SK-N-SH treated with all-trans-retinoic acid at 6 μM for 48 hours (cell line): ENCODE measurements around the gene MYOM1.

Experiments used
- ATAC-seq: fragments of 200-7000 bp; cut with Tn5 transposase; 3 replicates; pipeline ENCODE4 v1.9.1; 2020; ENCODE audit warnings: mild to moderate bottlenecking, moderate library complexity
- ARNTL ChIP-seq: fragments of 450-650 bp; formaldehyde crosslinking; IDR thresholded peaks from 2 replicates; pipeline ENCODE4 v1.5.0; 2020; ENCODE audit warnings: low read depth, mild to moderate bottlenecking, moderate library complexity, borderline replicate concordance
- BACH2 ChIP-seq: fragments of 250-450 bp; sonication (Bioruptor Pico); IDR thresholded peaks from 2 replicates; pipeline ENCODE4 v1.9.0; 2021; ENCODE audit warnings: mild to moderate bottlenecking, borderline replicate concordance
- ESRRG ChIP-seq: fragments of 250-450 bp; sonication (Bioruptor Pico); IDR thresholded peaks from 2 replicates; pipeline ENCODE4 v1.6.1; 2021; ENCODE audit warnings: mild to moderate bottlenecking
- GLIS3 ChIP-seq: fragments of 250-450 bp; sonication (Bioruptor Pico); IDR thresholded peaks from 2 replicates; pipeline ENCODE4 v1.5.0; 2020; ENCODE audit warnings: mild to moderate bottlenecking, moderate library complexity
- ISL1 ChIP-seq: fragments of 250-450 bp; sonication (Bioruptor Pico); IDR thresholded peaks from 2 replicates; pipeline ENCODE4 v2.1.2; 2022; ENCODE audit warnings: mild to moderate bottlenecking, moderate library complexity
- OSR1 ChIP-seq: fragments of 250-450 bp; sonication (Bioruptor Pico); IDR thresholded peaks from 2 replicates; pipeline ENCODE4 v1.8.0; 2022; ENCODE audit warnings: moderate library complexity, mild to moderate bottlenecking, inconsistent platforms
- PPARA ChIP-seq: fragments of 250-450 bp; sonication (Bioruptor Pico); IDR thresholded peaks from 2 replicates; pipeline ENCODE4 v1.5.0; 2020; ENCODE audit warnings: mild to moderate bottlenecking, borderline replicate concordance
- RARB ChIP-seq: fragments of 250-450 bp; sonication (Bioruptor Pico); IDR thresholded peaks from 2 replicates; pipeline ENCODE4 v1.8.0; 2021; ENCODE audit warnings: mild to moderate bottlenecking, moderate library complexity
- SNAI2 ChIP-seq: fragments of 250-450 bp; sonication (Bioruptor Pico); IDR thresholded peaks from 2 replicates; pipeline ENCODE4 v1.5.0; 2020; ENCODE audit warnings: mild to moderate bottlenecking, moderate library complexity
- TCF4 ChIP-seq: fragments of 250-450 bp; sonication (Bioruptor Pico); IDR thresholded peaks from 2 replicates; pipeline ENCODE4 v1.8.0; 2021; ENCODE audit warnings: mild to moderate bottlenecking, moderate library complexity, borderline replicate concordance
- TOX ChIP-seq: fragments of 250-450 bp; sonication (Bioruptor Pico); IDR thresholded peaks from 2 replicates; pipeline ENCODE4 v1.8.0; 2021; ENCODE audit warnings: mild to moderate bottlenecking, moderate library complexity, borderline replicate concordance
- ZC3H10 ChIP-seq: fragments of 250-450 bp; sonication (Bioruptor Pico); IDR thresholded peaks from 2 replicates; pipeline ENCODE4 v1.5.1; 2021; ENCODE audit warnings: mild to moderate bottlenecking, moderate library complexity
- ZFP3 ChIP-seq: fragments of 250-450 bp; sonication (Bioruptor Pico); IDR thresholded peaks from 2 replicates; pipeline ENCODE4 v1.5.0; 2020; ENCODE audit warnings: mild to moderate bottlenecking, moderate library complexity
- ZFP30 ChIP-seq: fragments of 450-650 bp; formaldehyde crosslinking; IDR thresholded peaks from 2 replicates; pipeline ENCODE4 v1.5.0; 2022; ENCODE audit warnings: mild to moderate bottlenecking, moderate library complexity
- ZNF565 ChIP-seq: fragments of 450-650 bp; formaldehyde crosslinking; conservative IDR thresholded peaks from 2 replicates; pipeline ENCODE4 v1.5.0; 2020; ENCODE audit warnings: low read depth, mild to moderate bottlenecking, moderate library complexity
- ZNF70 ChIP-seq: fragments of 450-650 bp; formaldehyde crosslinking; IDR thresholded peaks from 2 replicates; pipeline ENCODE4 v1.5.0; 2020; ENCODE audit warnings: mild to moderate bottlenecking, moderate library complexity
- ZNF8 ChIP-seq: fragments of 450-650 bp; formaldehyde crosslinking; IDR thresholded peaks from 2 replicates; pipeline ENCODE4 v1.5.0; 2020; ENCODE audit warnings: mild to moderate bottlenecking, moderate library complexity
- TF ChIP-seq, protein P1 (sequence below): fragments of 250-450 bp; sonication (Bioruptor Pico); IDR thresholded peaks from 2 replicates; pipeline ENCODE4 v1.8.0; 2020; ENCODE audit warnings: mild to moderate bottlenecking, moderate library complexity, borderline replicate concordance
- TF ChIP-seq, protein P2 (sequence below): fragments of 250-450 bp; sonication (Bioruptor Pico); IDR thresholded peaks from 2 replicates; pipeline ENCODE4 v1.5.1; 2021; ENCODE audit warnings: mild to moderate bottlenecking, moderate library complexity
- TF ChIP-seq, protein P3 (sequence below): fragments of 250-450 bp; sonication (Bioruptor Pico); IDR thresholded peaks from 2 replicates; pipeline ENCODE4 v1.5.0; 2020; ENCODE audit warnings: mild to moderate bottlenecking, moderate library complexity
- TF ChIP-seq, protein P4 (sequence below): fragments of 250-450 bp; sonication (Bioruptor Pico); IDR thresholded peaks from 2 replicates; pipeline ENCODE4 v1.8.0; 2021; ENCODE audit warnings: low read depth, mild to moderate bottlenecking, moderate library complexity, borderline replicate concordance
- TF ChIP-seq, protein P5 (sequence below): fragments of 250-450 bp; sonication (Bioruptor Pico); IDR thresholded peaks from 2 replicates; pipeline ENCODE4 v1.5.1; 2020; ENCODE audit warnings: low read depth, mild to moderate bottlenecking, moderate library complexity

The MYOM1 gene

DNA sequence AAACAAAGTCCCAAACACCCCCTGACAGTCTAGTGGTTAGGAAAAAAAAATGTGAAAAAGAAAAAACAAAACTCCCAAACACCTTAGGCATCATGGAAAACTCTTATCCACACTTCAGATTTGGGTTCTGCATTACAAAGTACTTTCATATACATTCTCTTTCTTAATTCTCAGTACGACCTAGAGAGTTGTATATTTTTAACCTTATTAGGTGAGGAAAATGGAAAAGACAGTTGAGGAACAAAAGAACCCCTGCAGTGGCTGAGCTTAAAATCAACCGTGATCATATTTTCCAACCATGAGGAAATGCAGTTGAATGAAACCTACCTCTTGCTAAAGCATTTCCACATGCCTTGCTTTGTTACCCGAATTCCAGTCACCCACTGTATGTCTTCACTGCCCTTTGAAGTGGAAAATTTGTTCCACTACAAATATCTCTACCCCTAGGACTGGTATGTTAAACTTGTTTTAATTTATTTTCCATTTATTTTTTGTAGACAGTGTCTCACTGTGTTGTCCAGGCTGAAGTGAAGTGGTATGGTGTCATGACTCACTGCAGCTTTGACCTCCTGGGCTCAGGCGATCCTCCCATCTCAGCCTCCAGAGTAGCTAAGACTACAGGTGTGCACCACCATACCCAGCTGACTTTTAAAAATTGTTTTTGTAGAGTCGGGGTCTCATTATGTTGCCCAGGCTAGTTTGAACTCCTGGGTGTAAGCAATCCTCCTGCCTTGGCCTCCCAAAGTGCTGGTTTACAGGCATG is 149.9 kb downstream of the MYOM1 start:
- ATAC-seq = no peak
- TF ChIP-seq ESRRG (CRISPR knock-in tag) (no peak), ZC3H10 (CRISPR knock-in tag) (no peak), SNAI2 (CRISPR knock-in tag) (no peak), PPARA (CRISPR knock-in tag) (no peak), ISL1 (no peak), ZFP3 (CRISPR knock-in tag) (no peak), ARNTL (CRISPR knock-in tag) (no peak)
- TF ChIP-seq, protein P1, sequence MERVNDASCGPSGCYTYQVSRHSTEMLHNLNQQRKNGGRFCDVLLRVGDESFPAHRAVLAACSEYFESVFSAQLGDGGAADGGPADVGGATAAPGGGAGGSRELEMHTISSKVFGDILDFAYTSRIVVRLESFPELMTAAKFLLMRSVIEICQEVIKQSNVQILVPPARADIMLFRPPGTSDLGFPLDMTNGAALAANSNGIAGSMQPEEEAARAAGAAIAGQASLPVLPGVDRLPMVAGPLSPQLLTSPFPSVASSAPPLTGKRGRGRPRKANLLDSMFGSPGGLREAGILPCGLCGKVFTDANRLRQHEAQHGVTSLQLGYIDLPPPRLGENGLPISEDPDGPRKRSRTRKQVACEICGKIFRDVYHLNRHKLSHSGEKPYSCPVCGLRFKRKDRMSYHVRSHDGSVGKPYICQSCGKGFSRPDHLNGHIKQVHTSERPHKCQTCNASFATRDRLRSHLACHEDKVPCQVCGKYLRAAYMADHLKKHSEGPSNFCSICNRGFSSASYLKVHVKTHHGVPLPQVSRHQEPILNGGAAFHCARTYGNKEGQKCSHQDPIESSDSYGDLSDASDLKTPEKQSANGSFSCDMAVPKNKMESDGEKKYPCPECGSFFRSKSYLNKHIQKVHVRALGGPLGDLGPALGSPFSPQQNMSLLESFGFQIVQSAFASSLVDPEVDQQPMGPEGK (CRISPR knock-in tag) = no peak
- TF ChIP-seq, protein P2, sequence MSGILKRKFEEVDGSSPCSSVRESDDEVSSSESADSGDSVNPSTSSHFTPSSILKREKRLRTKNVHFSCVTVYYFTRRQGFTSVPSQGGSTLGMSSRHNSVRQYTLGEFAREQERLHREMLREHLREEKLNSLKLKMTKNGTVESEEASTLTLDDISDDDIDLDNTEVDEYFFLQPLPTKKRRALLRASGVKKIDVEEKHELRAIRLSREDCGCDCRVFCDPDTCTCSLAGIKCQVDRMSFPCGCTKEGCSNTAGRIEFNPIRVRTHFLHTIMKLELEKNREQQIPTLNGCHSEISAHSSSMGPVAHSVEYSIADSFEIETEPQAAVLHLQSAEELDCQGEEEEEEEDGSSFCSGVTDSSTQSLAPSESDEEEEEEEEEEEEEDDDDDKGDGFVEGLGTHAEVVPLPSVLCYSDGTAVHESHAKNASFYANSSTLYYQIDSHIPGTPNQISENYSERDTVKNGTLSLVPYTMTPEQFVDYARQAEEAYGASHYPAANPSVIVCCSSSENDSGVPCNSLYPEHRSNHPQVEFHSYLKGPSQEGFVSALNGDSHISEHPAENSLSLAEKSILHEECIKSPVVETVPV = no peak

DNA sequence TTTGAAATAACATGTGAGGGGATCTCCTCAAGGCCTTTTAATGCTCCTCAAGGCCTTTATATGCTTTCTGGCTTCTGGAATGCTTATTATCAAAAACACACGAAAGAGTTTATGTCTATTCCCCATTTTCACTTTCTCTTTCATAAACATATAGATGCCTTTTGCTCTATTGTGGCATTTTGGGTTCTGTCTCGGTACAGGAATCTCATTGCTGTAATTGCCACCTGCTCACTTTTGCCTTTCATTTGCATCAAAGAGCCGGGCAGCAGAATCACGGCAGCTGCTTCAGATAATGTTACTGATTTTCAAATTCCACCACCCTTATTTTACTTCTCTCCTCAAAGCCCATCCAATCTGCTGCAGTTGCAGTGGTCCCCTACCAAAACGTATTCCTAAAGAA is 152.0 kb downstream of the MYOM1 start:
- ATAC-seq = no peak
- no peak for TF ChIP-seq ZNF70
- TF ChIP-seq PPARA (CRISPR knock-in tag) = no peak
- TF ChIP-seq ESRRG (CRISPR knock-in tag) = no peak
- TF ChIP-seq TCF4 (CRISPR knock-in tag) = no peak
- TF ChIP-seq, protein P3, sequence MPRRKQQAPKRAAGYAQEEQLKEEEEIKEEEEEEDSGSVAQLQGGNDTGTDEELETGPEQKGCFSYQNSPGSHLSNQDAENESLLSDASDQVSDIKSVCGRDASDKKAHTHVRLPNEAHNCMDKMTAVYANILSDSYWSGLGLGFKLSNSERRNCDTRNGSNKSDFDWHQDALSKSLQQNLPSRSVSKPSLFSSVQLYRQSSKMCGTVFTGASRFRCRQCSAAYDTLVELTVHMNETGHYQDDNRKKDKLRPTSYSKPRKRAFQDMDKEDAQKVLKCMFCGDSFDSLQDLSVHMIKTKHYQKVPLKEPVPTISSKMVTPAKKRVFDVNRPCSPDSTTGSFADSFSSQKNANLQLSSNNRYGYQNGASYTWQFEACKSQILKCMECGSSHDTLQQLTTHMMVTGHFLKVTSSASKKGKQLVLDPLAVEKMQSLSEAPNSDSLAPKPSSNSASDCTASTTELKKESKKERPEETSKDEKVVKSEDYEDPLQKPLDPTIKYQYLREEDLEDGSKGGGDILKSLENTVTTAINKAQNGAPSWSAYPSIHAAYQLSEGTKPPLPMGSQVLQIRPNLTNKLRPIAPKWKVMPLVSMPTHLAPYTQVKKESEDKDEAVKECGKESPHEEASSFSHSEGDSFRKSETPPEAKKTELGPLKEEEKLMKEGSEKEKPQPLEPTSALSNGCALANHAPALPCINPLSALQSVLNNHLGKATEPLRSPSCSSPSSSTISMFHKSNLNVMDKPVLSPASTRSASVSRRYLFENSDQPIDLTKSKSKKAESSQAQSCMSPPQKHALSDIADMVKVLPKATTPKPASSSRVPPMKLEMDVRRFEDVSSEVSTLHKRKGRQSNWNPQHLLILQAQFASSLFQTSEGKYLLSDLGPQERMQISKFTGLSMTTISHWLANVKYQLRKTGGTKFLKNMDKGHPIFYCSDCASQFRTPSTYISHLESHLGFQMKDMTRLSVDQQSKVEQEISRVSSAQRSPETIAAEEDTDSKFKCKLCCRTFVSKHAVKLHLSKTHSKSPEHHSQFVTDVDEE = no peak
- TF ChIP-seq ZNF8 (CRISPR knock-in tag) = no peak
- no peak for TF ChIP-seq SNAI2 (CRISPR knock-in tag)
- TF ChIP-seq ZFP3 (CRISPR knock-in tag) = no peak
- TF ChIP-seq, protein P4, sequence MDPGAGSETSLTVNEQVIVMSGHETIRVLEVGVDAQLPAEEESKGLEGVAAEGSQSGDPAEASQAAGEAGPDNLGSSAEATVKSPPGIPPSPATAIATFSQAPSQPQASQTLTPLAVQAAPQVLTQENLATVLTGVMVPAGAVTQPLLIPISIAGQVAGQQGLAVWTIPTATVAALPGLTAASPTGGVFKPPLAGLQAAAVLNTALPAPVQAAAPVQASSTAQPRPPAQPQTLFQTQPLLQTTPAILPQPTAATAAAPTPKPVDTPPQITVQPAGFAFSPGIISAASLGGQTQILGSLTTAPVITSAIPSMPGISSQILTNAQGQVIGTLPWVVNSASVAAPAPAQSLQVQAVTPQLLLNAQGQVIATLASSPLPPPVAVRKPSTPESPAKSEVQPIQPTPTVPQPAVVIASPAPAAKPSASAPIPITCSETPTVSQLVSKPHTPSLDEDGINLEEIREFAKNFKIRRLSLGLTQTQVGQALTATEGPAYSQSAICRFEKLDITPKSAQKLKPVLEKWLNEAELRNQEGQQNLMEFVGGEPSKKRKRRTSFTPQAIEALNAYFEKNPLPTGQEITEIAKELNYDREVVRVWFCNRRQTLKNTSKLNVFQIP (CRISPR knock-in tag) = no peak
- TF ChIP-seq, protein P1 (CRISPR knock-in tag) = no peak
- TF ChIP-seq RARB (CRISPR knock-in tag) = no peak
- TF ChIP-seq ZFP30 (CRISPR knock-in tag) = no peak
- TF ChIP-seq ISL1 = no peak
- no peak for TF ChIP-seq BACH2 (CRISPR knock-in tag)

DNA sequence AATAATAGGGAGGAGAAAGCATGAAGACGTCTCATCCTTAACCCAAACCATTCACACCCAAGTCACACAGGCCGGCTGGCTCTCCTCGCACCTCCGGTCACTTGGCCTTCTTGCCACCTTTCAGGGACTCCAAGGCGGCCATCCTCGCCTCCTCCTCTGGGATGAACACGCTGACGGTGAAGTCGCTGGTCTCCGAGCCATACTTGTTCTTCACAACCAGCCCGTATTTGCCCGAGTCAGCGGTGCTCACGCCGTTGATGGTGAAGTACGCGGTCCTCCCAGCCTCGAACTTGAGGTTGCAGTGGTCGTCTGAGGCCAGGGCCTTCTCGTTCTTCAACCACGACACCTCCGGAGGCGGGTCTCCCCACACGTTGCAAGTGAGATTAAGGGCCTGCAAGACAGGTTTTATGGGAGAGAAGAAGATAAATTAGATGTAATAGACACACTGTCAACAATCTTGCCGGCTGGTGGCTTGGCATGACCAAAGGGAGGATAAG is 152.6 kb downstream of the MYOM1 start:
- ATAC-seq = no peak
- TF ChIP-seq ZFP3 (CRISPR knock-in tag) = no peak
- no peak for TF ChIP-seq ZNF565
- no peak for TF ChIP-seq TOX (CRISPR knock-in tag)
- TF ChIP-seq, protein P1 (CRISPR knock-in tag) = no peak
- TF ChIP-seq GLIS3 (CRISPR knock-in tag) = no peak
- TF ChIP-seq, protein P5, sequence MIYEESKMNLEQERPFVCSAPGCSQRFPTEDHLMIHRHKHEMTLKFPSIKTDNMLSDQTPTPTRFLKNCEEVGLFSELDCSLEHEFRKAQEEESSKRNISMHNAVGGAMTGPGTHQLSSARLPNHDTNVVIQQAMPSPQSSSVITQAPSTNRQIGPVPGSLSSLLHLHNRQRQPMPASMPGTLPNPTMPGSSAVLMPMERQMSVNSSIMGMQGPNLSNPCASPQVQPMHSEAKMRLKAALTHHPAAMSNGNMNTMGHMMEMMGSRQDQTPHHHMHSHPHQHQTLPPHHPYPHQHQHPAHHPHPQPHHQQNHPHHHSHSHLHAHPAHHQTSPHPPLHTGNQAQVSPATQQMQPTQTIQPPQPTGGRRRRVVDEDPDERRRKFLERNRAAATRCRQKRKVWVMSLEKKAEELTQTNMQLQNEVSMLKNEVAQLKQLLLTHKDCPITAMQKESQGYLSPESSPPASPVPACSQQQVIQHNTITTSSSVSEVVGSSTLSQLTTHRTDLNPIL = no peak
- TF ChIP-seq OSR1 (CRISPR knock-in tag) = no peak
- no peak for TF ChIP-seq ARNTL (CRISPR knock-in tag)
- no peak for TF ChIP-seq ZFP30 (CRISPR knock-in tag)
- TF ChIP-seq, all 23 proteins: peak for 0
